ENCODE measurements around the gene QPCT. TPM values are rescaled to one million over a fixed set of nuclear protein-coding genes. Genes with fewer than 3 reads are reported as not detected.
A peak's percentile ranks its signal among the peaks of the same experiment; 100 is the strongest.

Gene QPCT
- total RNA-seq, 1 donor from 2014 or later: 0.45 TPM

DNA sequence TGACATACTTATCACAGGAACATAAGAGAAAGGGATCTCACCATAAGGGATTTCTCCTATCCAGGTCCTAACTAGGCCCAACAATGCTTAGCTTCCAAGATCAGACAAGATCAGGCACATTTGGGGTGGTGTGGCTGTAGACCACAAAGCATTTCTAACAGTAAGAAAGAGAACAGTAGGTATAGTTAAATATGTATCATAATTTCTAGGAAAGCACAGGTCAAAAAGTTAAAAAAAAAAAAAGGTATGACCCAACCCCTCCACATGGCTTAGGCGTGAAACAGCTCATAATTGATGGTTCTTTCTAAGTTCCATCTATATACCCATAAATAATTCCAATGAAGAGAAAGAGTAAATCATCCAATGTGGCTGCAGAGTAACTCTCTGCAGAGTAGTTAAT, 26.7 kb upstream of the QPCT start:
- peak overlapping the region; percentile 85 for H3K27ac Mint-ChIP-seq
- peaks cover 67% of the 10 kb centered on the region for H3K4me1 Mint-ChIP-seq
- H3K27me3 Mint-ChIP-seq (ENCODE audit: low read depth): no peaks in the 10 kb centered on the region
- no peaks in the 10 kb centered on the region for H3K9me3 Mint-ChIP-seq
- H3K4me3 Mint-ChIP-seq: no peak overlapping the region
- no peak for DNase-seq (ENCODE audit: low spot score in 2 of 2, unreplicated experiment in 2 of 2)
- peaks cover 6% of the 10 kb centered on the region for H3K36me3 Mint-ChIP-seq
- TF ChIP-seq, protein P1, sequence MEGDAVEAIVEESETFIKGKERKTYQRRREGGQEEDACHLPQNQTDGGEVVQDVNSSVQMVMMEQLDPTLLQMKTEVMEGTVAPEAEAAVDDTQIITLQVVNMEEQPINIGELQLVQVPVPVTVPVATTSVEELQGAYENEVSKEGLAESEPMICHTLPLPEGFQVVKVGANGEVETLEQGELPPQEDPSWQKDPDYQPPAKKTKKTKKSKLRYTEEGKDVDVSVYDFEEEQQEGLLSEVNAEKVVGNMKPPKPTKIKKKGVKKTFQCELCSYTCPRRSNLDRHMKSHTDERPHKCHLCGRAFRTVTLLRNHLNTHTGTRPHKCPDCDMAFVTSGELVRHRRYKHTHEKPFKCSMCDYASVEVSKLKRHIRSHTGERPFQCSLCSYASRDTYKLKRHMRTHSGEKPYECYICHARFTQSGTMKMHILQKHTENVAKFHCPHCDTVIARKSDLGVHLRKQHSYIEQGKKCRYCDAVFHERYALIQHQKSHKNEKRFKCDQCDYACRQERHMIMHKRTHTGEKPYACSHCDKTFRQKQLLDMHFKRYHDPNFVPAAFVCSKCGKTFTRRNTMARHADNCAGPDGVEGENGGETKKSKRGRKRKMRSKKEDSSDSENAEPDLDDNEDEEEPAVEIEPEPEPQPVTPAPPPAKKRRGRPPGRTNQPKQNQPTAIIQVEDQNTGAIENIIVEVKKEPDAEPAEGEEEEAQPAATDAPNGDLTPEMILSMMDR (IDR thresholded peaks at IDR 0.05; ENCODE audit: unreplicated experiment): no peak

DNA sequence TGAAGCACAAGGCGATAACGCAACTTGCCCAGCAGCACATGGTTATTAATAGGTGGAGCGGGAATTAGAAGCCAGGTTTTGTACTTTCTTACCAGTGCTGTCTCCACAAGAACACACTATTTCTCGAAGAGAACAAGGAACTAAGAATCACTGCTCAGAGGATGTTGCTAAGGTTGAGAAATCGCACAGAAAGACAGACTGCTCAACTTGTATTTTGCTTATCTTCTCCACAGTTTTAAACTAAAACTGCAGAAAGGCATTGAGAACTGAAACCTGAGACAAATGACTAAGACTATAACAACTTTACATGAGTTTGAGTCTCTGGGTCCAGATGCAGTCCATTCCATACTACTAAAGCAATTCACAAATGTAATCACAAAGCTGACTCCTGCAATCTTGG, 26.0 kb upstream of the QPCT start:
- peaks cover 68% of the 10 kb centered on the region for H3K4me1 Mint-ChIP-seq
- no peaks in the 10 kb centered on the region for H3K27me3 Mint-ChIP-seq (ENCODE audit: low read depth)
- TF ChIP-seq, protein P1 (IDR thresholded peaks at IDR 0.05; ENCODE audit: unreplicated experiment): no peak
- H3K9me3 Mint-ChIP-seq: no peaks in the 10 kb centered on the region
- H3K27ac Mint-ChIP-seq: peak overlapping the region; percentile 85
- H3K36me3 Mint-ChIP-seq: peaks cover 2% of the 10 kb centered on the region
- peak overlapping the region; percentile 11 for H3K4me3 Mint-ChIP-seq
- no peak for DNase-seq (ENCODE audit: low spot score in 2 of 2, unreplicated experiment in 2 of 2)

GRCh38 chr2:37319754-37320609, 24.4 kb upstream of the QPCT start:
- DNase-seq (ENCODE audit: low spot score in 2 of 2, unreplicated experiment in 2 of 2): no peak
- Mint-ChIP-seq H3K4me3 (no peak overlapping the region), H3K9me3 (no peaks in the 10 kb centered on the region), H3K4me1 (peaks cover 62% of the 10 kb centered on the region), H3K27ac (no peak overlapping the region), H3K27me3 (ENCODE audit: low read depth) (no peaks in the 10 kb centered on the region), H3K36me3 (no peaks in the 10 kb centered on the region)
- TF ChIP-seq, protein P1 (IDR thresholded peaks at IDR 0.05; ENCODE audit: unreplicated experiment): no peak

DNA sequence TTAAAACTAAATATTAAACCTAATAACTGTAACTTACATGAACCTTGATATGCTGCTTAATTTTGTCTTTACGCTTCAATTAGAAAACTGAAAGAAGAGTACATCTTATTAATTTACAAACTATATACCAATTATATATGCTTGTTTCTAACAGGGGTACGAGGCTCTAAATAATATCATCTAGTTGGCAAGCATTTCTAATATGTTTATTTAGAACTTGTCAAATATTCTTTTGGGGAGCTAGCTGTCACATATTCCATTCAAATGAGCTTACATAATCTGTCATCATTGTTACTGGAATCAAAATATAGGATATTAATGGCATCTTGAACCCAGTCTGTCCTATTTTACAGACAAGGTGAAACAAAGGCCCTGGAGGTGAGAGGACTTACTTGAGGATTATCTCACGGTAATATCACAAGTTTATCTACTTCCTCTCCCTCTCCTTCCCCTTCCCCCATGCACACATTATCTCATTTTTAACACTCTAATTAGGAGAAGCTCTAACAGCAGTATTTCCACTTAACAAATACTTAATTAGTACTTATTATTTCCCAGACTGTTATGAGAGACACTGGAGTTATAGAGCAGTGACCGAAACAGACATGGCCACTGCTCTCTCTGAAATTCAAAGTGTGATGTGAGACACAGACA, 23.3 kb upstream of the QPCT start:
- Mint-ChIP-seq H3K4me1 (peaks cover 59% of the 10 kb centered on the region), H3K4me3 (peak overlapping the region; percentile 31), H3K36me3 (no peaks in the 10 kb centered on the region), H3K27ac (no peak overlapping the region), H3K9me3 (no peaks in the 10 kb centered on the region), H3K27me3 (ENCODE audit: low read depth) (no peaks in the 10 kb centered on the region)
- no peak for DNase-seq (ENCODE audit: low spot score in 2 of 2, unreplicated experiment in 2 of 2)
- TF ChIP-seq, protein P1 (IDR thresholded peaks at IDR 0.05; ENCODE audit: unreplicated experiment): no peak

DNA sequence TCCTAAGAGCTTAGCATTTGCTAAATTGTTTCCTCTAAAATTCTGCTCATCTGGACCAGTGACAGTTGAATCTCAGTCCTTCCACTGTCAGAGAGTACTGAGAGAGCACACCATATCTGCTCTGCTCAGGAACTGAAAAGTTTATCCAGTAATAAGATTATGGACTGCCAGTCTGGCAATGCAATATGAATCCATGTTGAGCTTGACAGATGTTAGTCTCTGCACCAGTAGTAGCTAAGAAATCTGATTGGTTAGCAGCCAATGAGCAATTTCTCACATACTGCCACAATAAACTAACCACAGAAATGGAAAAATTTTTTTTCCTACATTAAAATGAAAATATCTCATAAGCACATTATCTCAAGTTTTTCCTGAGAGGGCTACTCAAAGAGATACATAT, 22.1 kb upstream of the QPCT start:
- no peak for DNase-seq (ENCODE audit: low spot score in 2 of 2, unreplicated experiment in 2 of 2)

More for the DNA sequence above, 22.1 kb upstream of the QPCT start:
- TF ChIP-seq, protein P1 (IDR thresholded peaks at IDR 0.05; ENCODE audit: unreplicated experiment): no peak
- peaks cover 60% of the 10 kb centered on the region for H3K4me1 Mint-ChIP-seq
- no peaks in the 10 kb centered on the region for H3K9me3 Mint-ChIP-seq
- no peaks in the 10 kb centered on the region for H3K27me3 Mint-ChIP-seq (ENCODE audit: low read depth)
- no peaks in the 10 kb centered on the region for H3K36me3 Mint-ChIP-seq
- H3K27ac Mint-ChIP-seq: no peak overlapping the region
- peak overlapping the region; percentile 98 for H3K4me3 Mint-ChIP-seq
